A549 treated with CpdA at 1 μM for 4 hours (cell line): ENCODE data around the gene SMIM29. TPM values are rescaled to one million over a fixed set of nuclear protein-coding genes. Genes with fewer than 3 reads are reported as not detected.

Experiments
- total RNA-seq: library from RNA; stranded (reverse); fragments of 200-300 nt; extraction: Qiagen RNA extraction; gene quantifications from 5 replicates; pipeline ENCODE4 v1.2.3, GENCODE V29; 2022; ENCODE audit warnings: low read depth

The SMIM29 gene
- total RNA-seq: 19.9 to 34.2 TPM (median 31.6 TPM) in 5 replicates

GRCh38 chr6:34248727-34249468 is at the start of gene SMIM29:
TSS of gene SMIM29 (minus strand) at chr6:34249006. CDS start at chr6:34247791, 1,215 bp downstream.

DNA sequence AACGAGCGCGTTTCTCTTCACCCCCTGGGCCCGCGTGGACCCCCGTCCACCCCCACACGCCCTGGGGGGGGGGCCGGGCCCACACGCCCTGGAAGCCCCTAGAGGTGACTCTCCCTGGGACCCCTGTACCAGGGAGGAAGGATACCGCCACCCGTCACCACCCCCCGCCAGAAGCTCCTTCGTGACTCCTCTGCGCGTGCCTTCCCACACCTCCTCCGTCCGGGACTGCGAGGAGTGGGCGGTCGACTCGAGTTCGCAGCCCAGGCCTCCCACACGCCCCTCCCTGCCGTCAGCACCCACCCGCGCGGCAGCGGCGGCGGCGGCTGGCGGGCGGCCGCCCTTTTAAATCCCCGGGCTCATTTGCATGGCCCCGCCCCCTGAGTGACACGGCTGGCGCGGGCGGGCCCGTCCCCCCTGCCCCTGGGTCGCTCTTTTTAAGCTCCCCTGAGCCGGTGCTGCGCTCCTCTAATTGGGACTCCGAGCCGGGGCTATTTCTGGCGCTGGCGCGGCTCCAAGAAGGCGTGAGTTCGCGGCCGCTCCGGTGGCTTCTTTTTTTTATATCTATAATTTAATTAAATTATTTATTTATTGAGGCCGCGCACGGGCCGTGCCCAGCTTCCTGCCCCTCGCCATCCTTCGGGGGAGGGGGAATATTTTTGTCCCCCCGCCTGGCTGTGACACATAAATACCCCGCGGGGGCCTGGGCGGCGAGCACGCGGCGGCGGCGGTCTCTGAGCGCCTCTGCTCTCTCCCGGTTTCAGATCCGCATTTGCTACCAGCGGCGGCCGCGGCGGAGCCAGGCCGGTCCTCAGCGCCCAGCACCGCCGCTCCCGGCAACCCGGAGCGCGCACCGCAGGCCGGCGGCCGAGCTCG is 12.1 kb downstream of the SMIM29 start, which contains the start of gene HMGA1:
HMGA1 (plus strand) TSS at position 431 of the 873 bp plus-strand sequence. CDS start 3,908 bp downstream, outside the sequence.

Other genes with a start within 250 kb of the SMIM29 start
- gene GRM4, start 102.9 kb downstream of the SMIM29 start, total RNA-seq: 0.07 to 0.35 TPM (median 0.09 TPM) in 5 replicates
- 526 to 737 TPM (median 679 TPM) in 5 replicates for gene HMGA1, start 12.1 kb downstream of the SMIM29 start, total RNA-seq
- 5.6 to 8.4 TPM (median 6.1 TPM) in 5 replicates for gene NUDT3, start 143.7 kb upstream of the SMIM29 start, total RNA-seq
- 2,057 to 2,243 TPM (median 2,160 TPM) in 5 replicates for gene RPS10, start 177.1 kb upstream of the SMIM29 start, total RNA-seq
- gene PACSIN1, start 217.1 kb upstream of the SMIM29 start, total RNA-seq: 0.04 to 0.05 TPM (median 0.05 TPM) in 3 of 5 replicates, not detected in the others